Mesendoderm (in vitro differentiated cells): ENCODE measurements around the gene CSRNP3.
A peak's percentile ranks its signal among the peaks of the same experiment; 100 is the strongest.

Experiments
- DNase-seq: peaks from one replicate; pipeline ENCODE4 v3.0.0; 2013
- H2AK5ac ChIP-seq: 2 replicates; pipeline ENCODE4 v1.6.1; 2013; ENCODE audit warnings: low read length, inconsistent platforms
- H2BK120ac ChIP-seq: 2 replicates; pipeline ENCODE4 v1.6.1; 2013; ENCODE audit warnings: low read depth, mild to moderate bottlenecking, low read length, moderate library complexity, mixed read lengths
- H2BK15ac ChIP-seq: replicated peaks from 2 replicates; pipeline ENCODE4 v1.6.1; 2013; ENCODE audit warnings: low read depth, mild to moderate bottlenecking, moderate library complexity
- H2BK5ac ChIP-seq: 2 replicates; pipeline ENCODE4 v1.6.1; 2013; ENCODE audit warnings: low read length, inconsistent platforms
- H3K18ac ChIP-seq: 2 replicates; pipeline ENCODE4 v1.6.1; 2013; ENCODE audit warnings: mild to moderate bottlenecking, low read length, mixed read lengths
- H3K23ac ChIP-seq: one replicate; pipeline ENCODE4 v1.6.1; 2013; ENCODE audit warnings: low read length
- H3K27ac ChIP-seq: 2 replicates; pipeline ENCODE4 v1.5.1; 2013; ENCODE audit warnings: low read depth, mild to moderate bottlenecking, inconsistent platforms, low read length, moderate library complexity
- H3K27me3 ChIP-seq: 2 replicates; pipeline ENCODE4 v1.6.1; 2013; ENCODE audit warnings: low read length, control low read depth, mild to moderate bottlenecking, inconsistent platforms; ENCODE audit not compliant: insufficient read depth, poor library complexity
- H3K36me3 ChIP-seq: 2 replicates; pipeline ENCODE4 v1.6.1; 2013; ENCODE audit warnings: low read length, inconsistent platforms; ENCODE audit not compliant: control insufficient read depth, insufficient read depth
- H3K4ac ChIP-seq: one replicate; pipeline ENCODE4 v1.6.1; 2013; ENCODE audit warnings: low read depth, mild to moderate bottlenecking, low read length, moderate library complexity
- H3K4me1 ChIP-seq: 2 replicates; pipeline ENCODE4 v1.6.1; 2013; ENCODE audit warnings: low read depth, low read length, inconsistent platforms; ENCODE audit not compliant: control insufficient read depth
- H3K4me2 ChIP-seq: 2 replicates; pipeline ENCODE4 v1.6.1; 2013; ENCODE audit warnings: low read length
- H3K4me3 ChIP-seq: 2 replicates; pipeline ENCODE4 v1.5.1; 2013; ENCODE audit warnings: mild to moderate bottlenecking, low read length
- H3K56ac ChIP-seq: one replicate; pipeline ENCODE4 v1.6.1; 2013; ENCODE audit warnings: low read length
- H3K79me1 ChIP-seq: 2 replicates; pipeline ENCODE4 v1.6.1; 2013; ENCODE audit warnings: low read length, inconsistent platforms
- H3K79me2 ChIP-seq: 2 replicates; pipeline ENCODE4 v1.6.1; 2013; ENCODE audit warnings: mild to moderate bottlenecking, low read length; ENCODE audit not compliant: control insufficient read depth, insufficient read depth
- H3K9ac ChIP-seq: 2 replicates; pipeline ENCODE4 v1.6.1; 2013; ENCODE audit warnings: low read length, inconsistent platforms
- H4K5ac ChIP-seq: one replicate; pipeline ENCODE4 v1.6.1; 2013; ENCODE audit warnings: low read length
- H4K8ac ChIP-seq: one replicate; pipeline ENCODE4 v1.6.1; 2013; ENCODE audit warnings: low read depth, mild to moderate bottlenecking, control low read depth, low read length, moderate library complexity
- WGBS: extraction: QIAGEN DNeasy Blood & Tissue Kit; methylation state at CpG from one replicate; pipeline ENCODE4 v1.1.7; 2013; ENCODE audit warnings: low lambda C conversion rate, missing lambda C conversion rate; ENCODE audit not compliant: insufficient coverage; ENCODE audit errors: extremely low coverage; 5-methylcytosine and 5-hydroxymethylcytosine counted together

CSRNP3 gene

DNA sequence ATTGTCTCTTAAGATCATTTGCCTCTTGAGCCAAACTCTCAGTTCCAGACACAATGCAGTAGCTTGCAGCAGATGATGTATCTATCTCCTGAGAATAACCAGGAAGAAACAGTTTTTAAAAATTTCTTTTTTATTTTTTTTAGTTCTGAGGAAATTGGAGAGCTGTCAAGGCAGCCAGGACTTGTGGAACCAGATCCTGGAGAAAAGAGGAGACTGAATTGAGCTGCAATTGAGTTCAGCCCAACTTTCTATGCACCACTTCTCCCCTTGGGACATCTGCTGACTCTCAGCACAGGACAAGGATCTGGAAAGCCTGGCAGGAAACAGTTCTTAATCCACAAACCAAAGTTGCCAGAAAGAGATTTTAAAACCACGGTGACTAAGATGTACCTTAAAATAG, 13.5 kb upstream of the CSRNP3 start:
- no peaks in the 10 kb centered on the region for H3K27me3 ChIP-seq
- no peak overlapping the region for H2AK5ac ChIP-seq
- no peaks in the 10 kb centered on the region for H3K4me1 ChIP-seq
- no peak overlapping the region for H3K18ac ChIP-seq
- no peak overlapping the region for H2BK15ac ChIP-seq
- no peak overlapping the region for H3K4me2 ChIP-seq
- no peak overlapping the region for H3K9ac ChIP-seq
- H4K8ac ChIP-seq = no peak overlapping the region
- no peak overlapping the region for H3K4ac ChIP-seq
- no peak overlapping the region for H3K23ac ChIP-seq
- no peak for DNase-seq
- no peak overlapping the region for H3K56ac ChIP-seq
- no CpG with 5 or more reads among the region's 1 CpG for WGBS
- no peaks in the 10 kb centered on the region for H3K79me2 ChIP-seq
- no peaks in the 10 kb centered on the region for H3K79me1 ChIP-seq
- H3K27ac ChIP-seq = no peak overlapping the region
- H4K5ac ChIP-seq = no peak overlapping the region
- H2BK5ac ChIP-seq = no peak overlapping the region
- H3K36me3 ChIP-seq = no peaks in the 10 kb centered on the region
- H3K4me3 ChIP-seq = no peak overlapping the region
- H2BK120ac ChIP-seq = no peak overlapping the region

DNA sequence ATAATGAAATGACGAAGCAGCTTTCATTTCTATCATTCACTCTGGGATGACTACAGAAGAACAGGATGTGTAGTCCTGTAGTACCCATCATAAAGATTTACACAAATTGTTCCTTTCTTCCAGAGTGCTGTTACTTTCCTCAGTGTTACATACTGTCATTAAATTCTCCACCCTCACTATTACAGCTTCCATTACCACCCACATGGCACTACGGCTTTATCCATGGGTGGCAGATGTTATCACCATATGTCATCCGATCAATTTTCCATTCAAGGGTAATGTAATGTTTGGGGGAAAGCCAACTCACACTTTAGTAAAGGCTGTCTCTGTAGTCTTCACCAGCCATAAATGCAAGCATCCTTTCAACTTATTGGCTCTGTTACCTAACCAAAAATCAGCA, 7.1 kb upstream of the CSRNP3 start:
- no peak overlapping the region for H3K4ac ChIP-seq
- no peaks in the 10 kb centered on the region for H3K27me3 ChIP-seq
- H2AK5ac ChIP-seq = no peak overlapping the region
- no peak for DNase-seq
- H3K79me2 ChIP-seq = no peaks in the 10 kb centered on the region
- no peaks in the 10 kb centered on the region for H3K36me3 ChIP-seq
- WGBS = no CpG with 5 or more reads among the region's 3 CpGs
- H3K4me1 ChIP-seq = peaks cover 2% of the 10 kb centered on the region
- H3K4me2 ChIP-seq = no peak overlapping the region
- H4K8ac ChIP-seq = no peak overlapping the region
- H3K23ac ChIP-seq = no peak overlapping the region
- H2BK15ac ChIP-seq = no peak overlapping the region
- no peak overlapping the region for H3K27ac ChIP-seq
- no peak overlapping the region for H2BK5ac ChIP-seq
- no peak overlapping the region for H3K9ac ChIP-seq
- H3K18ac ChIP-seq = no peak overlapping the region
- no peaks in the 10 kb centered on the region for H3K79me1 ChIP-seq
- H3K56ac ChIP-seq = no peak overlapping the region
- H3K4me3 ChIP-seq = no peak overlapping the region
- H4K5ac ChIP-seq = no peak overlapping the region
- no peak overlapping the region for H2BK120ac ChIP-seq

DNA sequence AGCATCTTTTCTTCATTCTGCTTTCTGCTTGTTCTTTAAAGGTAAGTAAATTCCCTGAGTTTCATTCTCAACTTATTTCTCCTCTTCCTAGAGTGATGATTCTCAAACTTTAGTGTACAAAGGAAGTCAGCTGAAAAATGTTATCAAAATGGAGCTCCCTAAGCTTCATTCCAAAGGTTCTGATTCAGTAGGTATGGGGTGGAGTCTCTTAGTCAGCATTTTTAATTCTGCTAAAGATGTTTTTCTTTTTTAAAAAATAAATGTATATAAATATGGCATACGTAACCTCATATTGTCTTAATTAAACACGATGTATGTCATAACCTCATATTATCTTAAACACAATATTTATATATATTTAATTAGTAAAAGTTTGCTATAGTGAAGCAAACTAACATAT, 3.1 kb upstream of the CSRNP3 start:
- Histone ChIP-seq H4K8ac (no peak overlapping the region), H4K5ac (no peak overlapping the region), H3K4me1 (peaks cover 2% of the 10 kb centered on the region), H2BK120ac (no peak overlapping the region), H3K27me3 (no peaks in the 10 kb centered on the region), H3K56ac (no peak overlapping the region), H2AK5ac (no peak overlapping the region), H3K18ac (no peak overlapping the region), H3K79me1 (no peaks in the 10 kb centered on the region), H3K36me3 (no peaks in the 10 kb centered on the region), H3K4ac (no peak overlapping the region), H3K79me2 (no peaks in the 10 kb centered on the region), H2BK5ac (no peak overlapping the region), H3K9ac (no peak overlapping the region), H3K4me3 (no peak overlapping the region), H3K4me2 (no peak overlapping the region), H2BK15ac (no peak overlapping the region), H3K23ac (no peak overlapping the region), H3K27ac (no peak overlapping the region)
- no peak for DNase-seq
- WGBS = 100% methylated on average over 2 of the region's 2 CpGs

DNA sequence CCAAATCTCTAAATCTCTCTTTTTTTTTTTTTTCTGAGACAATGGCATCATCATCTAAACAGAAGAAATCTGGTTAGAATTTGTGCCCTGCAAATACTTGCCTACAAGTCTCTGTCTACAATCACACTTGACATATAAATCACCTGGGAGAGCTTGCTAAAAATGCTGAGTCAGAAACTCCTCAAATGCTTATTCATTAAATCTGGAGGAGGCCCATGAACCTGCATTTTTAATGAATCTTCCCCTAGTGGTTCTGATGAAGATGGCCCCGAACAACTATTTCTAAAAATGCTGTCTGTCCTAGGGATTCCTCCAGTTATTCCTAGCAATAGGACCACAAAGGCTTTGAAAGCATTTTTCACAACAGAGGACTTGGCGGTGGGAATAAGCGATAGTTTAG, 1.6 kb upstream of the CSRNP3 start:
- H3K4me1 ChIP-seq = no peaks in the 10 kb centered on the region
- no peaks in the 10 kb centered on the region for H3K79me2 ChIP-seq
- WGBS = no CpG with 5 or more reads among the region's 3 CpGs
- H3K27me3 ChIP-seq = no peaks in the 10 kb centered on the region
- no peaks in the 10 kb centered on the region for H3K79me1 ChIP-seq
- H2BK5ac ChIP-seq = no peak overlapping the region
- no peak overlapping the region for H3K27ac ChIP-seq
- no peak overlapping the region for H2AK5ac ChIP-seq
- no peaks in the 10 kb centered on the region for H3K36me3 ChIP-seq
- H3K4me2 ChIP-seq = no peak overlapping the region
- peak; percentile 34 for DNase-seq
- no peak overlapping the region for H4K8ac ChIP-seq
- no peak overlapping the region for H2BK120ac ChIP-seq
- H3K4me3 ChIP-seq = no peak overlapping the region
- H3K18ac ChIP-seq = no peak overlapping the region
- no peak overlapping the region for H2BK15ac ChIP-seq
- H3K56ac ChIP-seq = no peak overlapping the region
- H4K5ac ChIP-seq = no peak overlapping the region
- H3K4ac ChIP-seq = no peak overlapping the region
- no peak overlapping the region for H3K23ac ChIP-seq
- H3K9ac ChIP-seq = no peak overlapping the region

DNA sequence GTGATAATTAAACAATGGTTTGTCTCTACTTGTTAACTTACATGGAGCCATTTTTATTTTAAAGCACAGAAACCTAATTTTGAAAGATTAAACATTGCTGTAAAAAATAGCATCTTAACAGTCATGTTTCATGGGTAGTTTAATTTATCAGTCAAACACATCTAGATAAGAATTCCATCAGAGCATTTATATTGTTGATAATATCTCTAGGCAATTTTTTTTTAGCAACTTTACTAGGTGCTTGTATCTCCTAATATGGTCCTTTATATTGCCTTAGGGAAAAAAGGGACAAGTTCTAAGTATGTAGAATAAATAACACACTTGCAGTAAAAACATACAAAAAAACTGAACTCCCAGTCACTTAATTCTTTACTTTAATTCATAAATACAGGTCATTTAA, 863 bp downstream of the CSRNP3 start:
- no peak overlapping the region for H3K4ac ChIP-seq
- H3K23ac ChIP-seq = no peak overlapping the region
- H3K4me3 ChIP-seq = no peak overlapping the region
- H3K79me1 ChIP-seq = no peaks in the 10 kb centered on the region
- H2BK120ac ChIP-seq = no peak overlapping the region
- no peak for DNase-seq
- H2BK15ac ChIP-seq = no peak overlapping the region
- H3K18ac ChIP-seq = no peak overlapping the region
- no peaks in the 10 kb centered on the region for H3K79me2 ChIP-seq
- H3K27me3 ChIP-seq = no peaks in the 10 kb centered on the region
- H3K27ac ChIP-seq = no peak overlapping the region
- H3K4me2 ChIP-seq = no peak overlapping the region
- H3K36me3 ChIP-seq = no peaks in the 10 kb centered on the region
- no peaks in the 10 kb centered on the region for H3K4me1 ChIP-seq
- H4K8ac ChIP-seq = no peak overlapping the region
- H2AK5ac ChIP-seq = no peak overlapping the region
- no peak overlapping the region for H3K9ac ChIP-seq
- no peak overlapping the region for H2BK5ac ChIP-seq
- H3K56ac ChIP-seq = no peak overlapping the region
- no peak overlapping the region for H4K5ac ChIP-seq

DNA sequence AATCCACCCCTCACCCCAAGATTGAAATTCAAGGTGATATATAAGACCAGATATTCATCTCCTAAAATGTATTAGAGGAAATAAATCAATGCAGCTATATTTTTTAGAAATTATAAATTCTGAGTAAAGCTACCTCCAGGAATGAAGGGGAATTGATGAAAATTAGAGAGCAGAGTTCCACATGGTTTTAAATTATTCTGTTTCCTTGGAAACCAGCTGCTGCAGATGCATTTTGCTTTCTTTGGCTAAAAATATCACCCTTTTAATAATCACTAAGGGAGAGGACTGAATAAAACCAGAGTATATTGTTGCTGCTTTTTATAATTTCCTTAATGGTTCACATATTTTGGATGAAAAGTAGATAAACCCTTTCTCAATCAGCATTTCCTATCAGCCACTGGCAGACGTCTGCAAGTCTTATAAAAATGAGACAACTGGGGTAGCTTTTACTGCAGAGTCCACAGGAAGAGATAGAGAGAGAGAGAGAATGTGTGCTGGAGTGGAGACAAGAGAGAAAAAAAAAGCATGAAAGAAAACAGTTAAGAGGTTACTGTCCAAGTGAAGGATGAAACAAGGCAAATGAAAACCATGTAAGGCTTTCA, 2.0 kb downstream of the CSRNP3 start:
- Histone ChIP-seq H4K5ac (no peak overlapping the region), H3K4ac (no peak overlapping the region), H3K36me3 (no peaks in the 10 kb centered on the region), H3K27me3 (no peaks in the 10 kb centered on the region), H3K27ac (no peak overlapping the region), H2BK15ac (no peak overlapping the region), H3K4me1 (no peaks in the 10 kb centered on the region), H2AK5ac (no peak overlapping the region), H3K4me3 (no peak overlapping the region), H3K4me2 (no peak overlapping the region), H3K79me1 (peaks cover 1% of the 10 kb centered on the region), H2BK5ac (no peak overlapping the region), H3K23ac (no peak overlapping the region), H3K56ac (no peak overlapping the region), H3K79me2 (no peaks in the 10 kb centered on the region), H2BK120ac (no peak overlapping the region), H4K8ac (no peak overlapping the region), H3K18ac (no peak overlapping the region), H3K9ac (no peak overlapping the region)
- DNase-seq = peak; percentile 36
- WGBS = no CpG with 5 or more reads among the region's 1 CpG
